GM19193 (cell line): ENCODE results near the gene POLR2L.

Source experiments
- POLR2A ChIP-seq: IDR thresholded peaks from 4 replicates; pipeline ENCODE4 v1.6.1; 2011; ENCODE audit not compliant: insufficient read depth, insufficient read length; ENCODE audit errors: extremely low read depth

The POLR2L gene

GRCh38 chr11:810040-810567, 32.2 kb downstream of the POLR2L start:
- TF ChIP-seq POLR2A, result no peak

GRCh38 chr11:809287-810039, 32.9 kb downstream of the POLR2L start, which contains the start of gene RPLP2:
TSS of gene RPLP2 (plus strand) at chr11:809967. CDS start at chr11:810235, 268 bp downstream.
- peak; percentile 85 for TF ChIP-seq POLR2A

GRCh38 chr11:808427-809286, 33.7 kb downstream of the POLR2L start:
- no peak for TF ChIP-seq POLR2A

GRCh38 chr11:804599-804964, 37.7 kb downstream of the POLR2L start:
- no peak for TF ChIP-seq POLR2A

- TF ChIP-seq POLR2A, result no peak
These were observed 38.3 kb downstream of the POLR2L start for GRCh38 chr11:803770-804598.

DNA sequence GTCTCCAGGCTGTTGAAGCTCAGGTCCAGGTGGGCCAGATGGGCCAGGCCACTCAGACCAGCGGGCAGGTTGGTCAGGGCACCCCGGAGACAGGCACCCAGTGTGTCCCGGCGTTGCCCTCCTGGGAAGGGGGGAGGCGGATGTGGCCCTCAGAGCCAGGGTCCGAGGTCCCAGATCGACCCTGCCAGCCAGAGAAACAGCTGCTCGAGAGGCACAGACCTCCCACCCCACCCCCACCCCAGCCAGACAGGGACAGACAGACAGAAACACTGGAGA, 38.9 kb downstream of the POLR2L start:
- TF ChIP-seq POLR2A, result no peak

DNA sequence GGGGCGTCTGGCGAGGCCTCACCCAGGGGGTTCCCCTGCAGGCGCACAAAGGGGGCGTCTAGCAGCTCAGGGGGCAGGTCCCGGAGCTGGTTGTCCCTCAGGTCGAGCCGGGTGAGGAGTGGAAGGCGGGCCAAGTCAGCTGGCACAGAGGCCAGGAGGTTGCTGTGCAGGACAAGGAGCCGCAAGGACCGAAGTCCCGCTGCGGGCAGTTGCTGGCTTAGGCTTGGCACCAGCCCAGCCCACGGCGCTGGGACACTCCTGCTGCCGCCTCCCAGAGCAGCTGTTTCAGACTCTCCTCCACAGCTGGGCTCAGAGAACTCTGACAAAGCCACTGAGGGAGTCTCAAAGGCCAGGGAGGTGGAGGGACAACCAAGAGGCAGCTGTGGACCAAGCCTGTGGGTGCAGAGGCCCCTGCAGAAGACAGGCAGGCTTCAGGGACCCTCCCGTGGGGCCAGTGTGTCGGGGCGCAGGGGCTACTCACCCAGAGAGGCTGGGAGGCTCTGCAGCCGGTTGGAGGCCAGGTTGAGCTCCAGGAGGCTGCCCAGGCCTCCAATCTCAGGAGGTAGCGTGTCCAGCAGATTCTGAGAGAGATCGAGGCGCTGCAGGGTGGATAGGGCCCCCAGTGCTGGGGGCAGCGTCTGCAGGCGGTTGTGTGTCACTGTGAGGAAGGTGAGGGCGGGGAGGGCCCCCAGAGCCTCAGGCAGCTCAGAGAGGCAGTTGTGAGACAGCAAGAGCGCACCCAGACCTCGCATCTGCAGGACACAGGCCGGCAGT, 39.4 kb downstream of the POLR2L start:
- no peak for TF ChIP-seq POLR2A

GRCh38 chr11:802018-802617, 40.2 kb downstream of the POLR2L start:
- TF ChIP-seq POLR2A, result no peak

DNA sequence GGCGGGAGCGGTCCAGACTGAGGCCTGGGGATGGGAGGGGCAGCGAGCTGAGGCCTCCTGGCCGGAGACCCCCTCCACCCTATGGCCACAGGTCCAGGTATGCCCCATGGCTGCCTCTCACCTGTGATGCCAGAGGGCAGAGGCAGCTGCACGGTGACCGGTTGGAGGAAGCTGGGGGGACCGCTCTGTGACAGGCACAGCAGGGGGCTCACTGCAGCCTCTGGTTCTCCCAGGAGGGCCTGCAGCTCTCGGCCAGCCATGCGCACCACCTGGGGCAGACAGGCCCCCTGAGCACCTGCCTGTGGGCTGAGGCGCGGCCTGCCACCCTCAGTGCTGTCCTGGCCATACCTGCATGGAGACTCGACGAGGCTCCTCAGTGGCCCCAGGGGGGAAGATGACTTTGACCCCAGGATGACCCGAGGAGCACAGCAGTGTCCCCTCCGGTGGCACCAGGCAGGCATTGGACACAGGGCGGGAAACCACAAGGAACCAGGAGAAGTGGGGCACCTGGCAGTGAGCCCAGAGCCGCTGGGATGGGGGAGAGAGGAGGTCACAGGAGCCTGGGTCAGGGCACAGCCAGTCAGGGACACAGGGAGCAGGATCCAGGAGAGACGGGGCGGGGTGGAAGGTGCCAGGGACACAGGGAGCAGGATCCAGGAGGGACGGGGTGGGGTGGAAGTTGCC, 41.1 kb downstream of the POLR2L start:
- TF ChIP-seq POLR2A, result no peak

DNA sequence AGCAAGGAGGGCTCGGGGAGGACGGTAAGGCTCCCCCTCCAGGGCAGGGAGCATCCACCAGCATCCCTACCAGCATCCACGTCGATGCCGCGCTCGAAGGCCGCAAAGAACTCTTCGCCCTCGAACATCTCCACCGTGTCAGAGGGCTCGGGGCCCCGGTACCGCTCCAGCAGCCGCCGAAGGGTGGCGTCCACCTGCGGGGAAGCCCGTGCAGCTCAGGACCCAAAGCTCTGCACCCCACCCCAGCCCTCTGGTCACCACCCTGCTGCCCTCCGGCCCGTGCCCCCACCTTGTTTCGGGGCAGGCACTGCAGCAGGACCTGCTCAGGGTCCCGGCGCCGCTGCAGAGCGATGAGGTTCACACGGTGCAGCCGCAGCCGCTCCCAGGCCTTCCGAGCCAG, 41.9 kb downstream of the POLR2L start:
- TF ChIP-seq POLR2A, result no peak

DNA sequence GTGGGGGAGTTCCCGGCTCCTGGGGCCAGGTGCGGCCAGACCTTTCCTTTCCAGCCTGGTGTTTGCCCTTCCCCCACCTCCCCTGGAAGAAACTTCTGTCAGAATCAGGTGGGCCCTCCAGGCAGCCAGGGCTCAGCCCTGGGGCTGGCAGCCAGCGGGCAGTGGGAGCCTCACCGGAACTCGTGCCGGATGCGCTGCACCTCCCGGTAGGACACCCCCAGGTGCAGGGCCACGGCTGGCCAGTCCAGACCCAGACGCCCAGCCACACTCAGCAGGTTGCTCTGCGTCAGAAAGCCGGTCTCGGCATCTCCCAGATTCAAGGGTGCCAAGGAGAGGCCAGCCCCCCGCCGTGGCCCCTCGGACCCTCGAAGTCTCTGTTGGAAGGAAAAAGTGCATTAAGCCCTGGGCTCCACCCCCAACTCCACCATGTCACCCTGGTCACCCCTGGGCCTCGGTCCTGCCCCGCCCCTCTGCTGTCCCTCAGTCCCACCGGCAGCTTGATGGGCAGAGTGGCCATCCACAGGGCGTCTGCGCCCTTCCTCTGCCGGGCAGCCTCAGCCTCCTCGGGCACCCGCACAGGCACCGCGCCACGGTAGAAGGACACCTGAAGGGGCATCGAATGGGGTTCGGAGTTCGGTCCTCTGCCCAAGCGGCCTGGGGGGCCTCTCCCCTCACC, 42.5 kb downstream of the POLR2L start:
- no peak for TF ChIP-seq POLR2A

- TF ChIP-seq POLR2A, result peak; percentile 61
These were observed 44.1 kb downstream of the POLR2L start, which contains the start of gene SLC25A22 for GRCh38 chr11:798093-798713. TSS of gene SLC25A22 (minus strand) at chr11:798281. CDS start at chr11:795006, 3,275 bp downstream.

DNA sequence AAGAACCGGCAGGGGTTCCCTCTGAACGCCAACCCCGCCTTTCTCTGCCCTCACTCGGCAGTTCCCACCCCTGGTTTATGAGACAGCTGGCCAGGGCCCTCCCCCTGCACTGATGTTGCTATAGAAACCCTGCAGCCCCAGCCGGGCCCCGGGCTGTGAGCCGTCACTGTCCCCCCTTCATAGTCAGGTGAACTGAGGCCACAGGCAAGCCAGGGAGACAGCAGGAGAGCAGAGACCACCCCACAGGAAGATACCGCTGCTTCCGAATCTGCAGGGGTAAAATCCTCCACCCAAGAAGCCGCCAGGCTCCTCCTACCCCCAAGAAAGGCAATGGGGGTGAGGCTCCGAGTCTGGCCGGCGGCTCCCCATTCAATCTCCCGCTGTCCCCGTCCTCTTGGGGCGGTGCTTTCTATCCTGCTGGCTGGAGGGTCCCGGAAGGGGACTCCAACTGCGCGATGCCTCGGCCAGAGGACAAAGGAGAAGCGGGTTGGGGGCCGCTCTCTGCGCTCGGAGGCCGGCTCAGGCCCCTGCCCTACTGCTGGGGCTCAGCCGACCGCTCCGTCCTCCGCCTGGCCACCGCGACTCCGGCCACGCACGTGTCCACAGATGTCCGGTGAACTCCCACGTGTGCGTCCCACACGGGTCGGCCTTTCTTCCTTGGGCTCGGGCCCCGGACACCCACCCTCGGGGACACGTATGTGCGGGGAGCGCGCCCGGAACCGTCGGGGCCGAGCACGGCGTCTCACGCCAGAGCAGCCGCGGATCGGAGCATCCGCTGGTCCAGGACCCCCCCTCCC, 44.8 kb downstream of the POLR2L start:
- TF ChIP-seq POLR2A, result no peak
